ENCODE data around the gene ATP9A.

GRCh38 chr20:51752343-51752951 lies 15.7 kb downstream of the ATP9A start:
- TF ChIP-seq CTCF (IDR thresholded peaks at IDR 0.05) (no peak), POLR2A (IDR thresholded peaks at IDR 0.05) (no peak)

All from body of pancreas (tissue), 4 donors.